Lower lobe of right lung (tissue), 2 donors: ENCODE results near the gene LRRC10B. TPM values are rescaled to one million over a fixed set of nuclear protein-coding genes. Genes with fewer than 3 reads are reported as not detected.

Source experiments
- ATAC-seq, 2 donors: fragments of 200-7000 bp; cut with Tn5 transposase; one replicate each; pipeline ENCODE4 v1.9.1; 2020 to 2022; ENCODE audit warnings: mild to moderate bottlenecking in 2 of 2, moderate library complexity in 2 of 2
- DNase-seq: peaks from one replicate; pipeline ENCODE4 v3.0.0-alpha.2; 2020
- H3K27ac ChIP-seq: fragments of 200-600 bp; one replicate; pipeline ENCODE4 v1.8.0; 2022
- H3K27me3 ChIP-seq: fragments of 200-600 bp; one replicate; pipeline ENCODE4 v1.8.0; 2022; ENCODE audit warnings: low read depth
- H3K36me3 ChIP-seq: fragments of 200-600 bp; one replicate; pipeline ENCODE4 v1.8.0; 2022; ENCODE audit warnings: mild to moderate bottlenecking
- H3K4me1 ChIP-seq: fragments of 200-600 bp; one replicate; pipeline ENCODE4 v1.8.0; 2022
- H3K4me3 ChIP-seq: fragments of 200-600 bp; one replicate; pipeline ENCODE4 v1.8.0; 2022; ENCODE audit warnings: mild to moderate bottlenecking
- H3K9me3 ChIP-seq: fragments of 200-600 bp; one replicate; pipeline ENCODE4 v1.8.0; 2022
- CTCF ChIP-seq: fragments of 200-600 bp; IDR thresholded peaks from one replicate; pipeline ENCODE4 v1.8.0; 2022; ENCODE audit warnings: antibody characterized with exemption, mild to moderate bottlenecking
- intact Hi-C: fragments of 100-400 bp; cut with DNase I; formaldehyde crosslinking; loops from one replicate; pipeline ENCODE4 v1.11.0; 2022
- total RNA-seq: library from RNA; stranded (reverse); fragmentation: NEBNext Ultra II Directional; extraction: Animal tissue kit (Norgen Biotek cat#: 25700); gene quantifications from one replicate; pipeline ENCODE4 v1.2.1, GENCODE V29; 2021
- donor health status: DM: no; HTN: yes; CAD: no; lungs with severe emphysema.

The LRRC10B gene
- total RNA-seq, 1 donor from 2014 or later = 6.4 TPM

DNA sequence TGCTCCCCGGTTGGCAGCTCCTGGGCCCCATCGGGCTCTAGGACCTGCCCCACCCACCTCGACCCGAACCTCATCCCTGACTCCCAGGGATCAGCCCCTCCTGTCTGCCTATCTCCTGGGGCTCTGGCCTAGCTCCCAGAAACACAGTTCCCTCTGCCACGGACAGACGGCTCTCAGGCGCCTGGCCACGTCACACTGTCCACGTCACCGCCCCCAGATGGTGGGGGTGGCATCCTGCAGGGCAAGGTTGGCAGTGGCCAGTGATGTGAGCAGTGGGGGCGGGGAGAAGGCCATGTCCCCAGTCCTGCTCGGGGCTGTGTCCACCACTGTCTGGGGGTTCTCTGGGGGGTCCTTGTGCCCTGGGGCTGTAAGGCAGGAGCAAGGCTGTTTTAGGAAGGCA lies 43.1 kb downstream of the LRRC10B start:
- H3K36me3 ChIP-seq = no peaks in the 10 kb centered on the region
- intact Hi-C loops = no loop called here
- H3K4me1 ChIP-seq = no peaks in the 10 kb centered on the region
- H3K27me3 ChIP-seq = peaks cover 33% of the 10 kb centered on the region
- H3K27ac ChIP-seq = no peak overlapping the region
- DNase-seq = no peak
- H3K9me3 ChIP-seq = no peaks in the 10 kb centered on the region
- H3K4me3 ChIP-seq = no peak overlapping the region
- ATAC-seq = peak; percentile 29 to 45
- TF ChIP-seq CTCF = no peak

GRCh38 chr11:61552108-61552635 lies 43.6 kb downstream of the LRRC10B start:
- Histone ChIP-seq H3K4me3 (no peak overlapping the region), H3K27ac (no peak overlapping the region), H3K36me3 (no peaks in the 10 kb centered on the region), H3K9me3 (no peaks in the 10 kb centered on the region), H3K27me3 (peaks cover 38% of the 10 kb centered on the region), H3K4me1 (no peaks in the 10 kb centered on the region)
- TF ChIP-seq CTCF = no peak
- no peak for DNase-seq
- intact Hi-C loops = no loop called here
- peak; percentile 2 to 35 for ATAC-seq

DNA sequence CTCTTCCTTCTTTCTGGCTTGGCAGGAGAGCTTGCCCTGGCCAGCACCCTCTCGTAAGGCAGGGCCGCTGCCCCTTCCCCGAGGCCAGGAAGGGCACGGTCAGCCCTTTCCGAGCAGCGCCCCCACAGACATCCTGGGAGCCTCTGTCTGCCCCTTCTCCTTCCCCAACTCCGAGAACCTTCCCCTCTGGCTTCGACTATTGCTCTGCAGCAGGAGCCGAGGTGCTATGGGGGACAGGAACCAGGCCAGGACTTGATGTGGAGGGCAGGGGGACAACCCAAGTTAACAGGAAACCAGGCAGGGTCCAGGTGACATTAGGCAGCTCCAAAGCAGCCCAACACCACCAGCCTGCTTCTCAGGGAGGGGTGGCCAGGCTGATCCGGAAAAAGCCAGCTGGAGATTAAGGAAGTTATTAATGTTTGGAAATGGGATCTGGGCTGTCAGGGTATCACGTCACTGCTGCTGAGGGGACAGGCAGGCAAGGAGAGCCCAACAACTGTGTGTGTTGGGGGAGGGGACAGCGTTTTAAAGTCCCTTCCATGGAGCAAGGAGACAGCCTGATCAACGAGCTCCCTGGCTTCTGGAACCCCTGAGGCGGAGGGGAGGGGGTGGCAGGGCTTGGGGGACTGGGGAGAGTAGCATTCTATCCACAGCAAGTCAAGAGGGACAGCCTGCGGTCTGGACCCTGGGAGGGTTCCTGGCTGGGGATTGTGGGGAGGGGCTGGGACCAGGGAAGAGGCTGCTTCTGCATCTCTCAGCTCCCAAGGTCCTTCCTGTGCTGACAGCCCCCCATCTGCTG lies 45.0 kb downstream of the LRRC10B start:
- intact Hi-C loops = no loop called here
- ATAC-seq (no peak), DNase-seq (no peak)
- Histone ChIP-seq H3K36me3 (no peaks in the 10 kb centered on the region), H3K27me3 (peaks cover 43% of the 10 kb centered on the region), H3K4me3 (no peak overlapping the region), H3K9me3 (no peaks in the 10 kb centered on the region), H3K4me1 (no peaks in the 10 kb centered on the region), H3K27ac (no peak overlapping the region)
- no peak for TF ChIP-seq CTCF

DNA sequence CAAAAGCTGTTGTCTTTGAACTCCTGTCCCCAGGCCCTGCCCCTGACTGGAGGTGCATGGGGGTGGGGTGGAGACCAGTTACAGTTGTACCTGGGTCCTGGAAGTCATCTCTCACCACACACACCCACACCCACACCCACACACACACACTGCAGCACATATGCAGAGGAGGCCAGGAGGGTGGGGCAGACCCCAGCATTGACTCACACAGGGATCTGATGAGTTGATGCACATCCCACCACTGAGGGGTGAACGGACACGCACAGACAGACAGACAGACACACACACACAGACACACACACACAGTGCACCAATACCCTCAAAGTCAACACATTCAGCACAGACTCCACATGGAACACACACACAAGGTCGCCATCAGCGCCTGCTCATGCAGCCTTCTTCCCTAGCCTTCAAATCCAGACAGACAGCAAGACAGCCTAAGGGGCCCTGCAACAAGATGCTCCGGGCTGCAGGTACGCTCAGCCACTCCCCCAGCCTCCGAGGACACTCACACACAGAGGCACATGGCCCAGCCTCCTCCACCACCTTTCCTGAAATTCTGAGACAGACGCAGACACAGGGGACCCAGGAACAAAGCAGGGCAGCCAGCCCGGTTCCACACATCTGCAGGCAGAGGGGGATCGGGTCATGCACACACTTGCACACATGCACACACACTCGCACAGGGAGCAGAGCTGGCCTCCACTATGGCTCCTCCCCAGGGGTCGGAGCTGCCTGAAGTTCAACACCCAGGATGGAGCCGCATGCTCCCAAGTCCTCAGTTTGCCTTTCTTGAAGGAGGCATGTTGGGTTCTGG lies 45.8 kb downstream of the LRRC10B start:
- Histone ChIP-seq H3K9me3 (no peaks in the 10 kb centered on the region), H3K4me1 (no peaks in the 10 kb centered on the region), H3K27me3 (peaks cover 46% of the 10 kb centered on the region), H3K27ac (no peak overlapping the region), H3K4me3 (no peak overlapping the region), H3K36me3 (no peaks in the 10 kb centered on the region)
- DNase-seq = no peak
- no peak for TF ChIP-seq CTCF
- intact Hi-C loops = no loop called here
- no peak for ATAC-seq

DNA sequence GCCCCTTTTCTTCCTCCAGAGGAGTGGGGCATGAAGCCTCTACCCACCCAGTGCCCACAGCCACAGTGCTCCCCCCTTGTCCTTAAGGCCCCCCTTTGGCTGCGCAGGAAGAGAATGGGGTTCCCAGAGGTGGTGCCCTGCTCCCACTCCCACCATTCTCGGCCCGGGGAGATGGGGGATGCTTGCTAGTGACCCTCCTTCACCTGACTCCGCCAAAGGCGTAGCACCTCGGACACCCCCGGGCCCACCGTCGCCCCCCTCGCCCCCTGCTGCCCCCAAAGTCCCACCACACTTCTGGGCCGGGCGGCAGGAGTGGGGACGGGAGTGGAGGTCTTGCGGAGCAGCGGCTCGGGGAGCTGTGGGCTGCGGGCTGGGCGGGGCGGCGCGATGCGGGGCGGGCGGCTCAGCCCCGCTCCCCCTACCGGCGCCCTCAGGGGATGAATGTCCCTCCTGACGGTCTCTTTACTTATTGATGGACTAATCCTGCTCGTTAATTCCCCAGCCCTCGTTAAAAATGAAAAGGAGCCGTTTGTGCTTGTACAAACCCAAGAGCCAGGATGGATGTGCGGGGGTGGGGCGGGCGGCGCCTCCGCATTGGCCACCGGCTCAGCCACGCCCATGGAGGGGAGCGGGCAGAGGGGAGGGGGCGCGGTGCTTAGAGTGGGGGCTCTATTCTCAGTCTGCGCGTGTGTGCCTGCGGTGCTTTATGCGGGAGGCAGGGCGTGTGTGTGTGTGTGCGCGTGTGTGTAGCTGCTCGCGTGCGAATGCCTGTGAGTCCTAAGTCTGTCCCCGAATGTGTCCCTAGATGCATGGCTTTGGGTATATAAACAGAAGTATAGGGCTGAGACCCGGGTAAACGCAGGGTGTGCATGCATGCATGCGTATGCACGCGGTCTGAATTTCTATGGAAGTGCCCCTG lies 46.8 kb downstream of the LRRC10B start:
- DNase-seq = no peak
- no peak for TF ChIP-seq CTCF
- no peak overlapping the region for H3K4me3 ChIP-seq
- no peak for ATAC-seq
- H3K27ac ChIP-seq = no peak overlapping the region
- intact Hi-C loops = no loop called here
- no peaks in the 10 kb centered on the region for H3K36me3 ChIP-seq
- peaks cover 46% of the 10 kb centered on the region for H3K27me3 ChIP-seq
- no peaks in the 10 kb centered on the region for H3K4me1 ChIP-seq
- no peaks in the 10 kb centered on the region for H3K9me3 ChIP-seq
